ENCODE results near the gene PDE6B. TPM values are rescaled to one million over a fixed set of nuclear protein-coding genes. Genes with fewer than 3 reads are reported as not detected.

PDE6B gene
- total and polyA plus RNA-seq, 9 donors = 1.4 to 7.5 (median 4.6) TPM

DNA sequence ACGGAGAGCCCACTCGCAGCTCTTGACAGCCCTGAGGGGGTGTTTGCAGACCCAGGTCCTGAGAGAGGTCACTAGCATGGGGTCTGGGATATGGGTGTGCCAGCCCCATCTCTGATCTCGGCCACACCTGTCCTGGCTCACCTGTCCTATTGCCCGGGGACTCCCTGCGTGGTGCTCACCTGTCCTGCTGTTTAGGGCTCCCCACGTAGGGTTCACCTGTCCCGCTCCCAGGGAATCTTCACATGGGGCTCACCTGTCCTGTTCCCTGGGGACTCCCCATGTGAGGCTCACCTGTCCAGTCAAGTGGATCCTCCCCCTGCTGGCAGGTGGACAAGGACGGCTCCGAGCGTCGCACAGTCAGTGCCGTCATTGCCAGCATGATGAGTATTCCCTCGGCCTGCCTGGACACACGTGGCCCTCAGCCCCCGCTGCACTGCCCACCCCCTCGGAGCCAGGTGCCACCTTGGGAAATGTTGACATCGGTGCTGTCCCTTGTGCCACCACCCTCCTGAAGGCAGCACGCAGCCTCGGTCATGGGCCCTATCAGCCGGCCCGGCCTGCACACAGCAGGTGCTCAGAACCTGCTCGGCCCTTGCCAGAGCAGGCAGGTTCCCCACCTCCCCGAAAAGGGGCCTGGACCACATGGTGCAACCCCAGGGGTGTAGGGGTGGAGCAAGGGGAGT lies 57.3 kb downstream of the PDE6B start:
- Histone ChIP-seq H3K27ac (no peak overlapping the region), H3K9me3 (no peaks in the 10 kb centered on the region), H3K27me3 (no peaks in the 10 kb centered on the region), H3K4me3 (no peak overlapping the region), H3K4me1 (ENCODE audit: insufficient read depth) (no peaks in the 10 kb centered on the region), H3K36me3 (no peaks in the 10 kb centered on the region)
- TF ChIP-seq POLR2A (IDR thresholded peaks at IDR 0.05) (no peak), EP300 (IDR thresholded peaks at IDR 0.05) (no peak)
- TF ChIP-seq, protein P1, sequence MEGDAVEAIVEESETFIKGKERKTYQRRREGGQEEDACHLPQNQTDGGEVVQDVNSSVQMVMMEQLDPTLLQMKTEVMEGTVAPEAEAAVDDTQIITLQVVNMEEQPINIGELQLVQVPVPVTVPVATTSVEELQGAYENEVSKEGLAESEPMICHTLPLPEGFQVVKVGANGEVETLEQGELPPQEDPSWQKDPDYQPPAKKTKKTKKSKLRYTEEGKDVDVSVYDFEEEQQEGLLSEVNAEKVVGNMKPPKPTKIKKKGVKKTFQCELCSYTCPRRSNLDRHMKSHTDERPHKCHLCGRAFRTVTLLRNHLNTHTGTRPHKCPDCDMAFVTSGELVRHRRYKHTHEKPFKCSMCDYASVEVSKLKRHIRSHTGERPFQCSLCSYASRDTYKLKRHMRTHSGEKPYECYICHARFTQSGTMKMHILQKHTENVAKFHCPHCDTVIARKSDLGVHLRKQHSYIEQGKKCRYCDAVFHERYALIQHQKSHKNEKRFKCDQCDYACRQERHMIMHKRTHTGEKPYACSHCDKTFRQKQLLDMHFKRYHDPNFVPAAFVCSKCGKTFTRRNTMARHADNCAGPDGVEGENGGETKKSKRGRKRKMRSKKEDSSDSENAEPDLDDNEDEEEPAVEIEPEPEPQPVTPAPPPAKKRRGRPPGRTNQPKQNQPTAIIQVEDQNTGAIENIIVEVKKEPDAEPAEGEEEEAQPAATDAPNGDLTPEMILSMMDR (IDR thresholded peaks at IDR 0.05) = no peak
- peak in 2 of 5 donors; percentile 27 to 30 for DNase-seq
- intact Hi-C loops (cut with DNase I) = no loop called here
- 75 to 83% (median 77%) methylated on average over 23 of the region's 23 CpGs for WGBS, 3 donors

DNA sequence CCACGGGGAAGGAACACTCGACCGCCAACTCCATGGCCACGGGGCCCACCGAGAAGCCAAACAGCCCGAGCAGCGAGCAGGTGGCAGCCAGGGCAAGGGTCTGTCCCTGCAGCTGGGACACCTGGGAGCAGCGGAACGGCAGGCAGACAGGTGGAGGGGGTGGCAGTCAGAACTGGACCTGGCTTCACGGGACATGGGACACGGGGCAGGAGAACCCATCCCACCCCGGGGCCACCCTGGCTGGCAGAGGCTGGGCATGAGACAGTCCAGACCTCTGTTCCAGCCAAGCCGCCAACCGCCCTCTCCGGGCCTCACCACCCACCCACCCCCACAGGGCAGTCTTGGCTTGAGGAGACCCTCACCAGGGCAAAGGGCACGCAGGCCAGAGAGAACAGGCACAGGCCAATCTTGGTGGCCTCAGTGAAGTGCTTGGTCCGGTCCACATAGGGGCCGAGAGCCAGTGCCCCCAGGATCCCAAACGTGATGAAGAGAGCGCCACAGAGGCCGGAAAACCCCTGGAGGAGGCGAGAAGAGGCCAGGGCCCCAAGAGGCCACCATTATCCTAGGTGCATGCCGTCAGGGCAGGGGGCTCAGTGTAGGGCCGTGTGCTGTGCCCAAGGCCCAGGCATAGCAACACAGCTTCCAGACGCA lies 58.0 kb downstream of the PDE6B start:
- TF ChIP-seq, protein P1 (IDR thresholded peaks at IDR 0.05) = no peak
- TF ChIP-seq POLR2A (IDR thresholded peaks at IDR 0.05) (no peak), EP300 (IDR thresholded peaks at IDR 0.05) (no peak)
- DNase-seq = no peak
- Histone ChIP-seq H3K9me3 (no peaks in the 10 kb centered on the region), H3K36me3 (no peaks in the 10 kb centered on the region), H3K4me1 (ENCODE audit: insufficient read depth) (no peaks in the 10 kb centered on the region), H3K4me3 (no peak overlapping the region), H3K27ac (no peak overlapping the region), H3K27me3 (no peaks in the 10 kb centered on the region)
- WGBS, 3 donors = 72 to 78% (median 73%) methylated on average over 25 of the region's 25 CpGs
- intact Hi-C loops (cut with DNase I) = no loop called here

DNA sequence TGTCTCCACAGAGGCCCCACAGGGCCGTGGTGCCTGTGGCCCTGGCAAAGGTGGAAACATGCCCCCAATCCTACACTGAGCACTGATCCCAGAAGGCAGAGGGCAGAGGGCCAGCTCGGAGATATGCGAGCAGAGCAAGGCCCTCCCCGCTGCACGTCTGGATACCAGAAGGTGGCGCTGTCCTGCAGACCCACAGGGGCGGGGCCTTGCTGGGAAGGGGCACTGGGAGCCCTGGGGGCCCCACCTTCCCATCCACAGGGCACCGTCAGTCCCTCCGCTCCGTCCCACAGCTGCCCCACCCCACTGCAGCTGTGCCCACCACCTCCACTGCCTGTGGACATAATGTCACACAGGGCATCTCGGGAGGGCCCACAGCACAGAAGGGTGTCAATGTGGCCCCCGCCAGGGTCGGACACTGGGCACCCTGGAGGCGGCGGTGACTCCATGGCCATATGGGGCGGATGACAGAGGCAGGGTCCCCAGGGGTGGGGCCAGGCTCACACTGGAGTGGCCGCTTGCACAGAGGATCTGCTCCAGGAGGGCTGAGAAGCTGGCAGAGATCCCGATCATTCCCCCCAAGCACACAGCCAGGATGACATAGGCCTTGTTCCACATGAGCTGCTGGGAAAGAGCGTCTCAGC lies 58.7 kb downstream of the PDE6B start:
- peak in 4 of 5 donors; percentile 48 to 67 (median 52) for DNase-seq
- no peaks in the 10 kb centered on the region for H3K36me3 ChIP-seq
- no peak overlapping the region for H3K27ac ChIP-seq
- no peaks in the 10 kb centered on the region for H3K4me1 ChIP-seq (ENCODE audit: insufficient read depth)
- intact Hi-C loops (cut with DNase I) = no loop called here
- H3K4me3 ChIP-seq = no peak overlapping the region
- H3K27me3 ChIP-seq = no peaks in the 10 kb centered on the region
- H3K9me3 ChIP-seq = no peaks in the 10 kb centered on the region
- WGBS, 3 donors = 27 to 39% (median 34%) methylated on average over 19 of the region's 19 CpGs
- TF ChIP-seq, protein P1 (IDR thresholded peaks at IDR 0.05) = no peak
- TF ChIP-seq EP300 (IDR thresholded peaks at IDR 0.05) (no peak), POLR2A (IDR thresholded peaks at IDR 0.05) (no peak)

DNA sequence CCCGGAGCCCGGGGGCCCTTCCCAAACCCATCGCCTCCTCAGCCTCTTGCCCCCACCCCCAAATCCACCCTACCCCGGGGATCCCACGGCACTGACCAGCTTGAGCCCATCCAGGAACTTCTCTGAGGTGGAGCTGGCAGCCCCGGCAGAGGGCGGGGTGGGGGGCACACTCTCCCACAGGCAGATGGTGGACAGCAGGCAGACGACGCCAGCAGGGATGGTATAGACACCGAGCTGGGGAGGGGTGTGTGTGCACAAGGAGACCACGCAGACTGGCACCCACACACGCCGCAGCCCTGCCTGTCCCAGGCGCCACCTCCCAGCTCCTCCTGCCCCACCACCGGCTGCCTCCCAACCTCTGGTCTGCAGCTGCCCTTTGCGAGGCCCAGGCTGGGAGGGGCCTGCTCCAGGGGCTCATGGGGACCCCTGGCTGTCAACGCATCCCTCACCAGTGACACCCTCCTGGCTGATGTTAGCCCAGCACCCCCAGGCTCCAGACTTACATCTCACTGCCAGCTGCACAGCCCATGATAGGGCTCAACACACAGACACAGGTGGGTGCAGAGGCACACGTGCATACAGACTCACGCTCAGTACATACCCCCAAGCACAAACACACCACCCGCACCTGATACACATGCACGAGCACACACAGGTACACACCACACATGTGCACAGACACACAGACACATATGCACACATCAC lies 59.4 kb downstream of the PDE6B start:
- Histone ChIP-seq H3K27me3 (no peaks in the 10 kb centered on the region), H3K9me3 (no peaks in the 10 kb centered on the region), H3K27ac (no peak overlapping the region), H3K36me3 (no peaks in the 10 kb centered on the region), H3K4me1 (ENCODE audit: insufficient read depth) (no peaks in the 10 kb centered on the region), H3K4me3 (no peak overlapping the region)
- no peak for TF ChIP-seq EP300 (IDR thresholded peaks at IDR 0.05)
- TF ChIP-seq, protein P1 (IDR thresholded peaks at IDR 0.05) = no peak
- TF ChIP-seq POLR2A (IDR thresholded peaks at IDR 0.05) = no peak
- DNase-seq = peak in 1 of 5 donors; percentile 14
- intact Hi-C loops (cut with DNase I) = no loop called here
- 64 to 67% (median 65%) methylated on average over 20 to 21 of the region's 21 CpGs for WGBS, 3 donors

Data from ovary (tissue), 9 donors.